Coronary artery (tissue), 2 donors: ENCODE data around the gene HP.

ENCODE experiments used
- DNase-seq: peaks from one replicate; pipeline ENCODE4 v3.0.0-alpha.2; 2017; ENCODE audit warnings: low spot score
- H3K27ac ChIP-seq, 2 donors: fragments of 200-600 bp; sonication (generic); one replicate each; pipeline ENCODE4 v1.5.1; 2016 to 2019
- H3K4me3 ChIP-seq: fragments of 200-600 bp; sonication (generic); 2 replicates; pipeline ENCODE4 v1.5.1; 2016; ENCODE audit warnings: mild to moderate bottlenecking, moderate library complexity
- CTCF ChIP-seq: fragments of 200-600 bp; sonication (generic); IDR thresholded peaks from one replicate; pipeline ENCODE4 v1.5.1; 2019; ENCODE audit warnings: antibody characterized with exemption

Gene HP

GRCh38 chr16:72015124-72015523 is 39.2 kb upstream of the HP start:
- DNase-seq, result no peak
- H3K27ac ChIP-seq, result no peak overlapping the region
- no peak overlapping the region for H3K4me3 ChIP-seq
- TF ChIP-seq CTCF, result no peak

DNA sequence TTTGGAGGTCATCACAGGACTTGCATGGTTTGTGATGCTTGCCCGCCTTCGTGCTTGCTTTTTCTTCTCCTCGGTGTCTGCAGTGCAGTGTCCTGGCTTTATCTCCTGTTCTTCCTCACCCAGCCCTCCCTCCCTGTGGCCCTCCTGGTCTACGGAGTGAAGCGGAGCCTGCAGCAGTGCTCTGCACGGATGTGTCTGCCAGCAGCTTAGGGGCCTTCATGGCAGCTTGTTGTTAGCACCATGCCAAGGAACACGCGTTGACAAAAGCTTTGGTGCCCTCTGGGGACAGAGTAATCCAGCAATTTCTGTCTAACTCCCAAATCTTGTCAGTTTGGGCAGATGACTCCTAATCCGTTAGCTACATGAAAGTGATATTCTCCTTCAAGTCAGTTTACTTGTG is 35.8 kb upstream of the HP start:
- no peak for DNase-seq
- Histone ChIP-seq H3K4me3 (no peak overlapping the region), H3K27ac (no peak overlapping the region)
- no peak for TF ChIP-seq CTCF

GRCh38 chr16:72021043-72021442 is 33.3 kb upstream of the HP start:
- no peak for DNase-seq
- Histone ChIP-seq H3K4me3 (no peak overlapping the region), H3K27ac (no peak overlapping the region)
- no peak for TF ChIP-seq CTCF

DNA sequence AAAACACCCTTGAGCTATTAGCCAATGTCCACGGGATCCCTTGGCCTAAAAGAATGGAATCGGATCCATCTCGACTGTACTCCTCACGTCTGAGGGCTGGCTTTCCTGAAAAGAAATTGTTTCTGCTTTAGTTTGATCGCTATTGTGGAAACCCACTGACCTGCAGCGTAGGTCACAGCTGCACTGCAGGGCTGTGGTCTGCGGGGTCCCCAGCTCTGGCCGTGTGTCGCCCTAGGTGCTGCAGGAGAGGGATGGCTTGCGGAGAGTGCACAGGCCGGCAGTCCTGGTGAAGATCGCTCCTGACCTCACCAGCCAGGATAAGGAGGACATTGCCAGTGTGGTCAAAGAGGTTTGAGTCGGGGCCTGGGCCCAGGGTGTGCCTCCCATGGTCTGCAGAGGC is 32.2 kb upstream of the HP start:
- no peak for DNase-seq
- Histone ChIP-seq H3K27ac (no peak overlapping the region), H3K4me3 (no peak overlapping the region)
- no peak for TF ChIP-seq CTCF

DNA sequence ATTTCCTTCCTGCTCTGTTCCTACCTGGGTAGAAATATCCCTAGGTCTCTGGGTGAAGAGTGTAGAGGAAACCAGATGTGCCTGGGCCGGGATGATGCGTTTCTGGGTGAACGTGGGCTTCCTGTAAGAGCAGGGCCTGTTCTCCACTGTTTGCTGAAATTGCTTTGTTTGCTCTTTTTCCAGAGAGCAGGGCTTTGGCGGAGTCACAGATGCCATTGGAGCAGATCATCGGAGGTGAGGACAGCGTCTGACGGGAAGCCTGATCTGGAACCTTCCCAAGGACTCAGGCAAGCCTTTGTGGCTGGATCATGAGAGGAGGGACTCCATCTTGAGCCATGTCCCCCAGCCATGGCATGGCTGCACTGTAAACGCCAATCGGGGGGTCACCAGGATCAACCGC is 30.3 kb upstream of the HP start:
- no peak for TF ChIP-seq CTCF
- Histone ChIP-seq H3K4me3 (no peak overlapping the region), H3K27ac (no peak overlapping the region)
- no peak for DNase-seq

- H3K27ac ChIP-seq, result no peak overlapping the region
- no peak for DNase-seq
- no peak overlapping the region for H3K4me3 ChIP-seq
- TF ChIP-seq CTCF, result no peak
These were observed 29.4 kb upstream of the HP start for GRCh38 chr16:72024862-72025382.

- Histone ChIP-seq H3K27ac (no peak overlapping the region), H3K4me3 (no peak overlapping the region)
- DNase-seq, result no peak
- TF ChIP-seq CTCF, result no peak
These were observed 28.7 kb upstream of the HP start for GRCh38 chr16:72025404-72026114.
